Cardiac atrium fibroblast (primary cell): Measurements from ENCODE around the gene GNPDA2. TPM values are rescaled to one million over a fixed set of nuclear protein-coding genes. Genes with fewer than 3 reads are reported as not detected.

Experiments used
- total RNA-seq: library from RNA; depleted of rRNA; stranded (reverse); fragments of >200 nt; gene quantifications from 2 replicates; pipeline ENCODE4 v1.2.3, GENCODE V29; 2015

The GNPDA2 gene
- total RNA-seq: 17.5 and 21.9 TPM in 2 replicates

GRCh38 chr4:44726038-44726871 lies at the start of gene GNPDA2:
GNPDA2 (minus strand) TSS chr4:44726556; CDS start chr4:44722207, 4,349 bp downstream.

DNA sequence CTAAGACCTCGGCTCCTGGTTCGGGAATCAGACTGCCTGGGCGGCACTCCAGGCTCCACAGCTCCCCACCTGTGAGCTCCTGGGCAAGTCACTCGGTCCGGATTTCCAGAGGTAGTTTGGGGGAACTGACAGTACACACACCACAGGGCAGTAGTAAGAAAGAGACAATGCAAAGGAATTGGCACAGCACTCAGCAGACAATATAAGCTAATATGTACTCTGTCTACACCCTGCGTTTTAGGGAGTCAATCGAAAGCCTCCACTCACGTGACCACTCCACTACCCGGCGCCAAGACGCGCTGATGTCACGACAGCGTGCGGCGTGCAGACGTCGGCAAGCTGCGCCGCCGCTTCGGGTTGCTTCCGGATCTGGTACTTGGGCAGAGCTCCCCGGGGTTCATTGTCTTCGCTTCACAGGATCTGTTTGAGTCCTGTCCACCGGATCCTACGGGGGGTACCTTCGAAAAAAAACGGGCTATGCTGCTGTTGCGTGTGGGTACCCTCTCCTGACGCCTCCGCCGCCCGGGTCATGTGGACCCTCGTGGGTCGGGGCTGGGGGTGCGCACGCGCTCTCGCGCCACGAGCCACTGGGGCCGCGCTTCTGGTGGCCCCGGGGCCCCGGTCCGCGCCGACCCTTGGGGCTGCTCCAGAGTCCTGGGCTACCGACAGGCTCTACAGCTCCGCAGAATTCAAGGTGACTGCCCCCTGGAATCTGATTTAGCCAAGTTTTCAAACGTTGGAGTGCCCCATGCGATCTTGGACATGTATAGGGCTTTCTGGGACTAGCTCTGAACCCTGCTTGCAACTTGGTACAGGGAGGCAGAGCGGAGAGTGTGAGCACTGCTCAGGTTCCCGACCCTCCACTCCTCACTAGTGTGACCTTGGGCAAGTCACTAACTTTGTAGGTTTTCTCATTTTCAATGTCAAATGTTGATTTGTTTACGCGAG lies 48.0 kb downstream of the GNPDA2 start, which contains the start of gene GUF1:
TSS of gene GUF1 (plus strand) at position 327 of the 948 bp plus-strand sequence. CDS start at position 530, 203 bp downstream.

Other genes with a start within 250 kb of the GNPDA2 start
- not detected in 2 replicates for gene YIPF7, start 74.9 kb downstream of the GNPDA2 start, total RNA-seq
- gene GUF1, start 48.1 kb downstream of the GNPDA2 start, total RNA-seq: 12.5 and 15.0 TPM in 2 replicates